ENCODE measurements around the gene C1orf174. TPM values are rescaled to one million over a fixed set of nuclear protein-coding genes. Genes with fewer than 3 reads are reported as not detected.
A peak's percentile ranks its signal among the peaks of the same experiment; 100 is the strongest.

The C1orf174 gene
- polyA plus RNA-seq, 3 donors = 19.1 to 46.0 (median 21.3) TPM

DNA sequence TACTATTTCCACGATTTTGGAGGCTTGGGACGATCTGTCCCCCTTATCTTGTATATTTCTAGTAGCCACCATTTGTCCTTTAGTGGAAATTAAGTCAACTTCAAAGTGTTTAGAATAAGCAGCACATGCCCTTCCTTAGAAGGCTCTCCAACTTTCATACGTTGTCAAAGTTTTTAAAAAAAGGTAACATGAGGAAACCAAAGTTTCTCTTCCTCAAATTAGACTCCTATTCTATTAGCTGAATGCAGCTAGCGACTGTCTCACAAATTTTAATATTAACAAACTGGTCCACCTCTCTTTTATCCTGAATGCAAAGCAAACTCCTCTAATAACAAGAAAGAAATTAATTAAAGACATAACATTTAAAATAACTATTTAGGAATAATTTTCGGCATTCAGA is 6.9 kb downstream of the C1orf174 start:
- intact Hi-C loops (cut with micrococcal nuclease) = loop anchor here in 1 of 2 donors (10.0 kb wide), 1 partner anchor 238 kb away; the partner anchor contains the start of genes TP73 and WRAP73
- no peak for DNase-seq
- H3K27me3 ChIP-seq (ENCODE audit: control insufficient read depth in 2 of 2, insufficient read depth in 2 of 2, low read length in 2 of 2) = no peaks in the 10 kb centered on the region
- WGBS (ENCODE audit: insufficient coverage) = no CpG with 5 or more reads among the region's 5 CpGs
- H3K27me3 Mint-ChIP-seq (ENCODE audit: low read depth in 3 of 3) = peaks cover 0 to 2% (median 0%) of the 10 kb centered on the region in 3 donors
- TF ChIP-seq, protein P1, sequence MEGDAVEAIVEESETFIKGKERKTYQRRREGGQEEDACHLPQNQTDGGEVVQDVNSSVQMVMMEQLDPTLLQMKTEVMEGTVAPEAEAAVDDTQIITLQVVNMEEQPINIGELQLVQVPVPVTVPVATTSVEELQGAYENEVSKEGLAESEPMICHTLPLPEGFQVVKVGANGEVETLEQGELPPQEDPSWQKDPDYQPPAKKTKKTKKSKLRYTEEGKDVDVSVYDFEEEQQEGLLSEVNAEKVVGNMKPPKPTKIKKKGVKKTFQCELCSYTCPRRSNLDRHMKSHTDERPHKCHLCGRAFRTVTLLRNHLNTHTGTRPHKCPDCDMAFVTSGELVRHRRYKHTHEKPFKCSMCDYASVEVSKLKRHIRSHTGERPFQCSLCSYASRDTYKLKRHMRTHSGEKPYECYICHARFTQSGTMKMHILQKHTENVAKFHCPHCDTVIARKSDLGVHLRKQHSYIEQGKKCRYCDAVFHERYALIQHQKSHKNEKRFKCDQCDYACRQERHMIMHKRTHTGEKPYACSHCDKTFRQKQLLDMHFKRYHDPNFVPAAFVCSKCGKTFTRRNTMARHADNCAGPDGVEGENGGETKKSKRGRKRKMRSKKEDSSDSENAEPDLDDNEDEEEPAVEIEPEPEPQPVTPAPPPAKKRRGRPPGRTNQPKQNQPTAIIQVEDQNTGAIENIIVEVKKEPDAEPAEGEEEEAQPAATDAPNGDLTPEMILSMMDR (IDR thresholded peaks at IDR 0.05) = no peak
- peaks cover 4 to 10% (median 7%) of the 10 kb centered on the region in 7 donors for H3K9me3 Mint-ChIP-seq
- peak overlapping the region in 1 of 2 donors; percentile 46 for H3K27ac ChIP-seq (ENCODE audit: low read depth in 1 of 2, low read length in 2 of 2)
- H3K4me3 Mint-ChIP-seq = no peak overlapping the region
- peaks cover 24% of the 10 kb centered on the region for H4K20me1 ChIP-seq (ENCODE audit: insufficient read depth, low read length)
- H3K9me3 ChIP-seq (replicated peaks in 1 of 2; ENCODE audit: control insufficient read depth in 1 of 2, insufficient read depth in 1 of 2, low read length in 2 of 2) = peaks cover 3 to 8% of the 10 kb centered on the region in 2 donors
- no peak overlapping the region for H3K4me2 ChIP-seq (replicated peaks; ENCODE audit: extremely low read depth, low read length, poor library complexity, severe bottlenecking)
- H2AFZ ChIP-seq (ENCODE audit: insufficient read depth, low read depth, low read length, poor library complexity, severe bottlenecking) = no peak overlapping the region
- peak overlapping the region in 4 of 7 donors; percentile 23 to 57 (median 36) for H3K27ac Mint-ChIP-seq
- H3K36me3 ChIP-seq (replicated peaks in 1 of 2; ENCODE audit: control insufficient read depth in 1 of 2, insufficient read depth in 2 of 2, low read length in 2 of 2) = peaks cover 27 to 44% of the 10 kb centered on the region in 2 donors
- peaks cover 30% of the 10 kb centered on the region for H3K4me1 Mint-ChIP-seq
- H3K79me2 ChIP-seq (ENCODE audit: insufficient read depth, low read length) = peaks cover 54% of the 10 kb centered on the region
- H3K4me1 ChIP-seq (ENCODE audit: control insufficient read depth in 1 of 2, insufficient read depth in 2 of 2, low read length in 2 of 2) = peaks cover 31 to 38% of the 10 kb centered on the region in 2 donors
- H3K9ac ChIP-seq (ENCODE audit: insufficient read depth, low read length, poor library complexity, severe bottlenecking) = no peak overlapping the region
- H3K36me3 Mint-ChIP-seq = peaks cover 42 to 61% of the 10 kb centered on the region in 2 donors
- no peak overlapping the region for H3K4me3 ChIP-seq (replicated peaks in 1 of 3; ENCODE audit: low read depth in 2 of 3, low read length in 3 of 3)

DNA sequence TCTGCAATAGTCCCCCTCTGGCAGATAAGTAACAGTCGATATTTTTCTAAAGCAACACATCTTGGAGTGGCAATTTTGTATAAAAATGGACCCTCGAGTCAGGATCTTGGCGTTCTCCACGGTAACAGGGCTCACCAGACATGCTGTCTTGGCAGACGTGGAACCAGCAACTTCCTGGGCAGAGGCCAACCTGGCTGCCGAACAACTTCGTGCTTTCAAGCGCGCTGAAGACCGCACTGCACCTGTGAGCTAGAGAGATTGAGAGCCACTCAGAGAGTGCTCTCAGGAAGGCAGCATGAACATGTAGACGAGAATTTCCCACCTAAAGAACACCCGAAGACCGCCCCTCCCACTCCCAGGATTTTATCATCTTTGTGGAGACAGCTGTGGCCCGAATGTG is 7.3 kb downstream of the C1orf174 start:
- Histone ChIP-seq H3K36me3 (replicated peaks in 1 of 2; ENCODE audit: control insufficient read depth in 1 of 2, insufficient read depth in 2 of 2, low read length in 2 of 2) (peaks cover 31 to 49% of the 10 kb centered on the region in 2 donors), H3K4me2 (replicated peaks; ENCODE audit: extremely low read depth, low read length, poor library complexity, severe bottlenecking) (no peak overlapping the region)

More for the DNA sequence above, 7.3 kb downstream of the C1orf174 start:
- intact Hi-C loops (cut with micrococcal nuclease) = loop anchor here in 1 of 2 donors (10.0 kb wide), 1 partner anchor 238 kb away; the partner anchor contains the start of genes TP73 and WRAP73
- WGBS (ENCODE audit: insufficient coverage) = 88% methylated on average over 13 of the region's 14 CpGs
- TF ChIP-seq, protein P1 (IDR thresholded peaks at IDR 0.05) = no peak
- no peaks in the 10 kb centered on the region for H3K27me3 ChIP-seq (ENCODE audit: control insufficient read depth in 2 of 2, insufficient read depth in 2 of 2, low read length in 2 of 2)
- peaks cover 43 to 61% of the 10 kb centered on the region in 2 donors for H3K36me3 Mint-ChIP-seq
- H4K20me1 ChIP-seq (ENCODE audit: insufficient read depth, low read length) = peaks cover 22% of the 10 kb centered on the region
- DNase-seq = no peak
- H2AFZ ChIP-seq (ENCODE audit: insufficient read depth, low read depth, low read length, poor library complexity, severe bottlenecking) = no peak overlapping the region
- H3K9me3 ChIP-seq (replicated peaks in 1 of 2; ENCODE audit: control insufficient read depth in 1 of 2, insufficient read depth in 1 of 2, low read length in 2 of 2) = peaks cover 0 to 4% of the 10 kb centered on the region in 2 donors
- H3K79me2 ChIP-seq (ENCODE audit: insufficient read depth, low read length) = peaks cover 50% of the 10 kb centered on the region
- H3K27me3 Mint-ChIP-seq (ENCODE audit: low read depth in 3 of 3) = peaks cover 0 to 2% (median 0%) of the 10 kb centered on the region in 3 donors
- H3K4me3 ChIP-seq (replicated peaks in 1 of 3; ENCODE audit: low read depth in 2 of 3, low read length in 3 of 3) = no peak overlapping the region
- peaks cover 31 to 38% of the 10 kb centered on the region in 2 donors for H3K4me1 ChIP-seq (ENCODE audit: control insufficient read depth in 1 of 2, insufficient read depth in 2 of 2, low read length in 2 of 2)
- peak overlapping the region in 1 of 2 donors; percentile 46 for H3K27ac ChIP-seq (ENCODE audit: low read depth in 1 of 2, low read length in 2 of 2)
- H3K4me3 Mint-ChIP-seq = no peak overlapping the region
- H3K9ac ChIP-seq (ENCODE audit: insufficient read depth, low read length, poor library complexity, severe bottlenecking) = no peak overlapping the region
- H3K9me3 Mint-ChIP-seq = peaks cover 0 to 6% (median 3%) of the 10 kb centered on the region in 7 donors
- peaks cover 28% of the 10 kb centered on the region for H3K4me1 Mint-ChIP-seq
- H3K27ac Mint-ChIP-seq = peak overlapping the region in 4 of 7 donors; percentile 38 to 63 (median 52)
